Sigmoid colon (tissue), 4 donors: ENCODE measurements around the gene NOTCH3.

Experiments used
- EP300 ChIP-seq, 4 donors: sonication (generic); formaldehyde crosslinking; IDR thresholded peaks; one replicate each; pipeline ENCODE4 v1.6.1; 2017; ENCODE audit warnings: antibody characterized with exemption in 4 of 4
- POLR2A ChIP-seq, 2 donors: fragments of 450-650 bp; IDR thresholded peaks; one replicate each; pipeline ENCODE4 v1.6.1; 2016; ENCODE audit warnings: antibody characterized with exemption in 2 of 2, mild to moderate bottlenecking in 2 of 2, moderate library complexity in 2 of 2

GRCh38 chr19:15235781-15236180 is 35.0 kb upstream of the NOTCH3 start:
- TF ChIP-seq EP300 (IDR thresholded peaks at IDR 0.05) (no peak), POLR2A (IDR thresholded peaks at IDR 0.05) (no peak)
